22Rv1 (cell line): ENCODE measurements around the gene KRTAP10-1.

Experiments used
- ZFX ChIP-seq: fragments of 450-650 bp; IDR thresholded peaks from 2 replicates; pipeline ENCODE4 v1.6.1; 2017; ENCODE audit warnings: antibody characterized with exemption, borderline replicate concordance
- TF ChIP-seq, protein P1 (sequence below): fragments of 450-650 bp; IDR thresholded peaks from 2 replicates; pipeline ENCODE4 v1.5.1; 2017; ENCODE audit warnings: mild to moderate bottlenecking

DNA sequence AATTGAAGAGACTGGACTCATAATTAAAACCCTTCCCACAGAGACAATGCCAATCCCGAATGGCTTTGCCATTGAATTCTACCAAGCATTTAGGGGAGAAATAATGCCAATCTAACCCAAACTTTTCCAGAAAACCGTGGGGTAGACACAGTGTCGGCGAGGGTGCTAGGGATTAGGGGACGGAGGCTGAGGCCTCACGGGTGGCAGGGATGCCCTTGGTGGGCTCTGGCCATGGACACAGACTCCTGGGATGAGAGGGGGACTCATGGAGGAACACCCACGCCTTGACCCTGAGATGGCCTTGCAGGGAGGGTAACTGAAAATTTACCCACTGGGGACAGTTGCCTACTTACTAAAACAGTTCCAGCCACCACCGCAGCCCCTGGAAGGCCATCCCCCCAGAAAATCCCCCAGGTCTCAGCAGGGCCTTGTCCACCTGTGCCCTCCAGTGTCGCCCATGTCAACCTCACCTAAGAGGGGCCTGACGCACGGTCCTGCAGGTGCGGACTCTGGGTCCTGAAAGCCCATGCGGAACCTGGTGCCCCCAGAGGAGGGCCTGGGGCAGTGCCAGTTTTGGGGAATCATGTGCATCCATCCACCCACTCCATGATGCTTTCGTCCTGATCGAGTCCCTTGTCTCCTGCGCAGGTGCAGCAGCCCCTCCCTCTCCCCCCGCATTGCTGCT, 38.5 kb upstream of the KRTAP10-1 start:
- TF ChIP-seq, protein P1, sequence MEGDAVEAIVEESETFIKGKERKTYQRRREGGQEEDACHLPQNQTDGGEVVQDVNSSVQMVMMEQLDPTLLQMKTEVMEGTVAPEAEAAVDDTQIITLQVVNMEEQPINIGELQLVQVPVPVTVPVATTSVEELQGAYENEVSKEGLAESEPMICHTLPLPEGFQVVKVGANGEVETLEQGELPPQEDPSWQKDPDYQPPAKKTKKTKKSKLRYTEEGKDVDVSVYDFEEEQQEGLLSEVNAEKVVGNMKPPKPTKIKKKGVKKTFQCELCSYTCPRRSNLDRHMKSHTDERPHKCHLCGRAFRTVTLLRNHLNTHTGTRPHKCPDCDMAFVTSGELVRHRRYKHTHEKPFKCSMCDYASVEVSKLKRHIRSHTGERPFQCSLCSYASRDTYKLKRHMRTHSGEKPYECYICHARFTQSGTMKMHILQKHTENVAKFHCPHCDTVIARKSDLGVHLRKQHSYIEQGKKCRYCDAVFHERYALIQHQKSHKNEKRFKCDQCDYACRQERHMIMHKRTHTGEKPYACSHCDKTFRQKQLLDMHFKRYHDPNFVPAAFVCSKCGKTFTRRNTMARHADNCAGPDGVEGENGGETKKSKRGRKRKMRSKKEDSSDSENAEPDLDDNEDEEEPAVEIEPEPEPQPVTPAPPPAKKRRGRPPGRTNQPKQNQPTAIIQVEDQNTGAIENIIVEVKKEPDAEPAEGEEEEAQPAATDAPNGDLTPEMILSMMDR: no peak
- TF ChIP-seq ZFX: no peak
